ENCODE measurements around the gene TEPSIN. TPM values are rescaled to one million over a fixed set of nuclear protein-coding genes. Genes with fewer than 3 reads are reported as not detected.
A peak's percentile ranks its signal among the peaks of the same experiment; 100 is the strongest.

Gene TEPSIN
- polyA plus RNA-seq, 1 donor (not counting 4 experiments of a cell fraction or from before 2014, with no cell fraction given), result 7.1 TPM

DNA sequence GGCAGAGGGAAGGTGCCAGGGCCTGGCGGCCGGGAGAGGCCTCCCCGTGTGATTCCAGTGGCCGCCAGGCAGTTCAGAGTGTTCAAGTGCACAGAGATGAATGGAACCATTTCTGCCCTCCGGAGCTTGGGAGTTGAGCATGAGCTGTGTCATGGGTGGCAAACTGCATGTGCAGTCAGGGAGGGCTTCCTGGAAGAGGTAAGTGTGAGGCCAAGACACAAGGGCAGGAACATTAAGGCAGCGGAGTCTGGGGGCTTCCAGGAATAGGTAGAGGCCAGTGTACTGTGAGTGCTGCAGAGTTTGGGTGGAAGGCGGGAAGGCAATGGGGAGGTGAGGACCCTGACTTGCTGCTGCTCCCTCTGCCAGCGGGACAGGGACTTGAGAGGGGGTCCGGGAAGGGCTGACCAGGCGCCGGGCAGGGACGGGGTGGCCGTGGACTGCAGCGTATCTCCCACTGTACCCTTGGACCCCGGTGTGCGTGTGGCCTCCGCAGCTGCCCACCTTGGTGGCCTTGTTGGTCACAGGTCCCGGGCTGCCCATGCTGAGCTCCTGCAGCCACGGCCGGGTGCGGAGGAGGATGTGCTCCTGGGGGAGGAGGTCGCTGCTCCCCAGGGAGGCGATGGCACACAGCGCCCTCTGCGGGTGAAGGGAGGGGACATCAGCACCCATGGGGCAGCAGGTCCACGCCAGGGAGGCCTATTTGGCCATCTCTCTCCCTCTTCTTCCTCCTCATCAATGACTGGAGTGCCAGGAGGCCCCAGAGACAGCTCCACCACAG lies 8.6 kb downstream of the TEPSIN start:
- no peaks in the 10 kb centered on the region for H3K27me3 ChIP-seq (ENCODE audit: control insufficient read depth, extremely low read depth, insufficient read depth, low read length)
- H2AFZ ChIP-seq (ENCODE audit: control insufficient read depth, low read length), result no peak overlapping the region
- no peak overlapping the region for H3K9ac ChIP-seq (ENCODE audit: control insufficient read depth, extremely low read depth, insufficient read depth, low read length)
- no peak for TF ChIP-seq EZH2 (IDR thresholded peaks at IDR 0.05; ENCODE audit: low read length)
- TF ChIP-seq, protein P1, sequence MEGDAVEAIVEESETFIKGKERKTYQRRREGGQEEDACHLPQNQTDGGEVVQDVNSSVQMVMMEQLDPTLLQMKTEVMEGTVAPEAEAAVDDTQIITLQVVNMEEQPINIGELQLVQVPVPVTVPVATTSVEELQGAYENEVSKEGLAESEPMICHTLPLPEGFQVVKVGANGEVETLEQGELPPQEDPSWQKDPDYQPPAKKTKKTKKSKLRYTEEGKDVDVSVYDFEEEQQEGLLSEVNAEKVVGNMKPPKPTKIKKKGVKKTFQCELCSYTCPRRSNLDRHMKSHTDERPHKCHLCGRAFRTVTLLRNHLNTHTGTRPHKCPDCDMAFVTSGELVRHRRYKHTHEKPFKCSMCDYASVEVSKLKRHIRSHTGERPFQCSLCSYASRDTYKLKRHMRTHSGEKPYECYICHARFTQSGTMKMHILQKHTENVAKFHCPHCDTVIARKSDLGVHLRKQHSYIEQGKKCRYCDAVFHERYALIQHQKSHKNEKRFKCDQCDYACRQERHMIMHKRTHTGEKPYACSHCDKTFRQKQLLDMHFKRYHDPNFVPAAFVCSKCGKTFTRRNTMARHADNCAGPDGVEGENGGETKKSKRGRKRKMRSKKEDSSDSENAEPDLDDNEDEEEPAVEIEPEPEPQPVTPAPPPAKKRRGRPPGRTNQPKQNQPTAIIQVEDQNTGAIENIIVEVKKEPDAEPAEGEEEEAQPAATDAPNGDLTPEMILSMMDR (optimal IDR thresholded peaks at IDR 0.05 in 1 of 3, IDR thresholded peaks at IDR 0.05 in 1 of 3, conservative IDR thresholded peaks at IDR 0.05 in 1 of 3; ENCODE audit: extremely low read depth in 1 of 3, insufficient read depth in 2 of 3, low read length in 3 of 3), result peak; percentile 27 to 76 (median 52)
- H3K9me3 ChIP-seq (ENCODE audit: control insufficient read depth, low read depth, low read length), result no peaks in the 10 kb centered on the region
- dilution Hi-C loops (cut with MboI; ENCODE audit: extremely low pct_ligation_motif_present, low sequenced_read_pairs), result no loop called here
- no peaks in the 10 kb centered on the region for H3K79me2 ChIP-seq (ENCODE audit: control insufficient read depth, insufficient read depth, low read length)
- no peaks in the 10 kb centered on the region for H4K20me1 ChIP-seq (ENCODE audit: control insufficient read depth, extremely low read depth, insufficient read depth, low read length)
- H3K9me1 ChIP-seq (ENCODE audit: control insufficient read depth, extremely low read depth, insufficient read depth, low read length), result no peaks in the 10 kb centered on the region
- H3K27ac ChIP-seq (ENCODE audit: control insufficient read depth, insufficient read depth, low read length), result no peak overlapping the region
- DNase-seq (ENCODE audit: low read depth, low spot score), result no peak
- no peak overlapping the region for H3K4me3 ChIP-seq (ENCODE audit: control insufficient read depth in 2 of 3, extremely low read depth in 1 of 3, insufficient read depth in 2 of 3, low read depth in 1 of 3, low read length in 3 of 3)
- no peak for FAIRE-seq
- peaks cover 5 to 24% of the 10 kb centered on the region in 2 experiments for H3K36me3 ChIP-seq (ENCODE audit: control insufficient read depth in 2 of 2, extremely low read depth in 1 of 2, insufficient read depth in 2 of 2, low read length in 2 of 2)
- H3K4me1 ChIP-seq (ENCODE audit: control insufficient read depth, extremely low read depth, insufficient read depth, low read length), result no peaks in the 10 kb centered on the region
- no peak overlapping the region for H3K4me2 ChIP-seq (ENCODE audit: control insufficient read depth, extremely low read depth, insufficient read depth, low read depth, low read length)

DNA sequence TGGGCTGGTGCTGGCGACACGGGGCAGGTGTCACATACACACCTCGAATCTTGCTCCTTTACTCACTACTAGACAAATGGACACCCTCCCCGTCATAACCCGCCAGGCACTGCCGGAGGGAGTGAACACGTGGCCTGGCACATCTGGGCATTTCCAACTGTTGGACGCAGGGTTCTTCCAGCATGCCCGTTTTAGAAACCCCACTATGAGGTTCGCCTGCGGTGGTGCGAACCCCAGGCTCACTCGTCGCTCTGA lies 9.3 kb downstream of the TEPSIN start:
- FAIRE-seq, result no peak
- H3K79me2 ChIP-seq (ENCODE audit: control insufficient read depth, insufficient read depth, low read length), result no peaks in the 10 kb centered on the region
- no peak overlapping the region for H2AFZ ChIP-seq (ENCODE audit: control insufficient read depth, low read length)
- H3K4me3 ChIP-seq (ENCODE audit: control insufficient read depth in 2 of 3, extremely low read depth in 1 of 3, insufficient read depth in 2 of 3, low read depth in 1 of 3, low read length in 3 of 3), result no peak overlapping the region
- H3K4me2 ChIP-seq (ENCODE audit: control insufficient read depth, extremely low read depth, insufficient read depth, low read depth, low read length), result no peak overlapping the region
- TF ChIP-seq, protein P1 (optimal IDR thresholded peaks at IDR 0.05 in 1 of 3, IDR thresholded peaks at IDR 0.05 in 1 of 3, conservative IDR thresholded peaks at IDR 0.05 in 1 of 3; ENCODE audit: extremely low read depth in 1 of 3, insufficient read depth in 2 of 3, low read length in 3 of 3), result no peak
- TF ChIP-seq EZH2 (IDR thresholded peaks at IDR 0.05; ENCODE audit: low read length), result no peak
- H3K9me1 ChIP-seq (ENCODE audit: control insufficient read depth, extremely low read depth, insufficient read depth, low read length), result no peaks in the 10 kb centered on the region
- H3K9ac ChIP-seq (ENCODE audit: control insufficient read depth, extremely low read depth, insufficient read depth, low read length), result no peak overlapping the region
- DNase-seq (ENCODE audit: low read depth, low spot score), result no peak
- H3K36me3 ChIP-seq (ENCODE audit: control insufficient read depth in 2 of 2, extremely low read depth in 1 of 2, insufficient read depth in 2 of 2, low read length in 2 of 2), result peaks cover 5 to 24% of the 10 kb centered on the region in 2 experiments
- H4K20me1 ChIP-seq (ENCODE audit: control insufficient read depth, extremely low read depth, insufficient read depth, low read length), result no peaks in the 10 kb centered on the region
- H3K9me3 ChIP-seq (ENCODE audit: control insufficient read depth, low read depth, low read length), result no peaks in the 10 kb centered on the region
- dilution Hi-C loops (cut with MboI; ENCODE audit: extremely low pct_ligation_motif_present, low sequenced_read_pairs), result no loop called here
- no peaks in the 10 kb centered on the region for H3K27me3 ChIP-seq (ENCODE audit: control insufficient read depth, extremely low read depth, insufficient read depth, low read length)
- H3K4me1 ChIP-seq (ENCODE audit: control insufficient read depth, extremely low read depth, insufficient read depth, low read length), result no peaks in the 10 kb centered on the region
- no peak overlapping the region for H3K27ac ChIP-seq (ENCODE audit: control insufficient read depth, insufficient read depth, low read length)
